Adrenal gland (tissue), 19 donors: ENCODE data around the gene C21orf91. TPM values are rescaled to one million over a fixed set of nuclear protein-coding genes. Genes with fewer than 3 reads are reported as not detected.

ENCODE experiments used
- DNase-seq, 7 donors: peaks; one replicate each; pipeline ENCODE4 v3.0.0-alpha.2; 2019 to 2020
- H3K27ac ChIP-seq, 5 donors: fragments of 200-600 bp; sonication (generic) in 4 of 5; 1 replicate in 3 of 5; 2 replicates in 2 of 5; pipeline versions ENCODE4 v1.5.1 to v1.8.0; 2016 to 2020; ENCODE audit warnings: mild to moderate bottlenecking in 1 of 5
- H3K27me3 ChIP-seq: fragments of 200-600 bp; 2 replicates; pipeline ENCODE4 v1.8.0; 2021
- H3K36me3 ChIP-seq, 2 donors: fragments of 200-600 bp; replicated peaks in 1 of 2; 1 replicate in 1 of 2; 2 replicates in 1 of 2; pipeline versions ENCODE4 v1.5.1 to v1.8.0; 2018 to 2022
- H3K4me1 ChIP-seq, 2 donors: fragments of 200-600 bp; replicated peaks in 1 of 2; 1 replicate in 1 of 2; 2 replicates in 1 of 2; pipeline versions ENCODE4 v1.5.1 to v1.8.0; 2018 to 2021
- H3K4me3 ChIP-seq, 4 donors: fragments of 200-600 bp; sonication (generic) in 3 of 4; one replicate each; pipeline ENCODE4 v1.5.1; 2016 to 2018
- H3K9me3 ChIP-seq, 3 donors: fragments of 200-600 bp; sonication (generic) in 1 of 3; replicated peaks in 1 of 3; 1 replicate in 2 of 3; 2 replicates in 1 of 3; pipeline versions ENCODE4 v1.5.1 to v1.8.0; 2016 to 2021
- POLR2A ChIP-seq, 2 donors: fragments of 450-650 bp; IDR thresholded peaks; one replicate each; pipeline ENCODE4 v1.6.1; 2017; ENCODE audit warnings: antibody characterized with exemption in 2 of 2, mild to moderate bottlenecking in 2 of 2, moderate library complexity in 1 of 2
- WGBS, 4 donors: extraction: QIAGEN DNeasy Blood & Tissue Kit in 2 of 4; methylation state at CpG; one replicate each; pipeline versions ENCODE4 v1.1.5 to v1.1.7; 2013 to 2017; 5-methylcytosine and 5-hydroxymethylcytosine counted together
- intact Hi-C, 2 donors: fragments of 100-400 bp; cut with DNase I; formaldehyde crosslinking; loops; one replicate each; pipeline versions ENCODE4 v1.14.1 to v1.15.0; 2022 to 2023
- long read RNA-seq, 10 donors: library from polyadenylated mRNA in 3 of 10; unstranded in 2 of 10; stranded (forward) in 1 of 10; transcript quantifications; one replicate each; pipeline ENCODE4 v2.0.0 and lab custom pipeline, GENCODE V29; 2021 to 2026
- polyA plus RNA-seq, 3 donors: library from polyadenylated mRNA; stranded (reverse); fragments of 200-250 nt in 2 of 3; fragments of 350-450 nt in 1 of 3; fragmentation: Illumina TruSeq in 1 of 3; extraction: RNeasy Lipid Tissue Mini Kit (QIAGEN cat#74804) in 1 of 3; gene quantifications; one replicate each; pipeline ENCODE4 v1.2.3, GENCODE V29; 2013 to 2014
- total RNA-seq, 9 donors: library from RNA; depleted of rRNA in 4 of 9; stranded (reverse); fragments of >200 nt in 4 of 9; fragments of 120-200 nt in 1 of 9; fragmentation: NEBNext Ultra II Directional in 1 of 9; extraction: Animal tissue kit (Norgen Biotek cat#: 25700) in 1 of 9; gene quantifications; one replicate each; pipeline versions ENCODE4 v1.1.0 to v1.2.4, GENCODE V29; 2013 to 2023
- TF ChIP-seq, protein P1 (sequence below), 6 experiments: fragments of 450-650 bp in 4 of 6; fragments of 200-600 bp in 2 of 6; sonication (generic) in 1 of 6; IDR thresholded peaks; 1 replicate in 5 of 6; 2 replicates in 1 of 6; pipeline versions ENCODE4 v1.5.1 to v1.8.0; 2016 to 2021; ENCODE audit warnings: antibody characterized with exemption in 6 of 6, mild to moderate bottlenecking in 2 of 6, moderate library complexity in 1 of 6
- donor health status: healthy with polysubstance abuse.
- donor health status: Bipolar disorder and iron deficiency.
- donor health status: DM: yes; HTN: yes; CAD: no.
- donor health status: DM: no; HTN: no; CAD: no.
- donor health status: DM: no; HTN: no; CAD: no.
- donor health status: DM: yes; HTN: yes; CAD: no.

C21orf91 gene
- total RNA-seq (10 to 100 TPM in 4 of 9 donors, 1 to 10 TPM in 5; 1.9 to 19.1 (median 9.6) TPM), polyA plus RNA-seq (10 to 100 TPM in 1 of 3 donors, 1 to 10 TPM in 2; 2.4 to 13.7 (median 2.5) TPM)
- long read RNA-seq, donor 1, full-length matches to known transcripts: 2 of 2 reads
- long read RNA-seq, donor 1, partial matches to known transcripts: 0 of 2 reads
- long read RNA-seq, donor 1, other reads (novel, unspliced or antisense): 0 of 2 reads
- long read RNA-seq, donor 2, full-length matches to known transcripts: 2 of 2 reads
- long read RNA-seq, donor 2, partial matches to known transcripts: 0 of 2 reads
- long read RNA-seq, donor 2, other reads (novel, unspliced or antisense): 0 of 2 reads
- long read RNA-seq, donor 3, full-length matches to known transcripts: 1 of 1 reads
- long read RNA-seq, donor 3, partial matches to known transcripts: 0 of 1 reads
- long read RNA-seq, donor 3, other reads (novel, unspliced or antisense): 0 of 1 reads
- long read RNA-seq, donor 4: 0 reads
- long read RNA-seq, donor 5, full-length matches to known transcripts: 2 of 5 reads
- long read RNA-seq, donor 5, partial matches to known transcripts: 0 of 5 reads
- long read RNA-seq, donor 5, other reads (novel, unspliced or antisense): 3 of 5 reads
- long read RNA-seq, donor 6: 0 reads
- long read RNA-seq, donor 7: 0 reads
- long read RNA-seq, donor 8, partial matches to known transcripts: 5 of 5 reads
- long read RNA-seq, donor 8, other reads (novel, unspliced or antisense): 0 of 5 reads
- long read RNA-seq, donor 9, full-length matches to known transcripts: 2 of 2 reads
- long read RNA-seq, donor 9, partial matches to known transcripts: 0 of 2 reads
- long read RNA-seq, donor 9, other reads (novel, unspliced or antisense): 0 of 2 reads
- long read RNA-seq, donor 10, full-length matches to known transcripts: 1 of 1 reads
- long read RNA-seq, donor 10, partial matches to known transcripts: 0 of 1 reads
- long read RNA-seq, donor 10, other reads (novel, unspliced or antisense): 0 of 1 reads

DNA sequence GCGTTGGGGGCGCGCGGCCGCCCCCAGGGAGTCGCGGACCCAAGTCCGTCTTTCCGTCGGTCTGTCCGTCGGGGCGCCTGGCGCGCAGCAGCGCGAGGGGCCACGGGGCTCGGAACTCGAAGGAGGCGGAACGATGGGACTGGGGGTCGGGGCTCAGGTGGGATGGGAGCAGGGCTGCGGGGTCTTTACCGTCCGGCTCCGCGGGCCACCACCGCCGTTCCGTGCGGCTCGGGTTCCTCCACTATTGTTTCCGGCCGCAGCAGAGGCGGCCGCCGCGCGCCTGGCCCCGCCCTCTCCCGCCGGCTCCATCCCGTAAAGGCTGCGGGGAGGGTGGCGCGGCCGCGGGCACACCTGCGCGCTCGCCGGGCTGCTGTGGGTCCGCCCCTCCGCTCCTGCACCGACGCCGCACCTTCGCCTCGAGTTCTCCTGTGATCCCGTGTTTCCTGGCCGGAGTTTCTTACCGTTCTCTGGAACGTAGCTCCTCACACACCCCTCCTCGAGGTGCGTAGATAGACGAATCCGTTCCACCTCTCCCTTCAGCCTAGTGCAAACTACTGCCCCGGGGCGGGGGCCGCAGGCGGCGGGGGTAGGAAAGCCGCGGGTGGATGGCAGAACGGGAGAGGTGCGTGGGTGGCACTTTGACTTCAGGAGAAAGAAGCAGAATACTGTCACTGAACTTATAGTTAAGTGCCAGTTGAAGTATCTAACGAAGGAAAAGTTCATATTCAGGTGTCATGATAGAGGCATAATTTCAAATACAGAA is at the start of gene C21orf91:
Gene C21orf91 (minus strand): TSS at position 243 of the 763 bp plus-strand sequence. CDS start 1,038 bp downstream, outside the sequence.
- 0 to 2% (median 1%) methylated on average over 17 to 78 of the region's 78 CpGs for WGBS, 4 donors
- intact Hi-C loops: no loop called here

DNA sequence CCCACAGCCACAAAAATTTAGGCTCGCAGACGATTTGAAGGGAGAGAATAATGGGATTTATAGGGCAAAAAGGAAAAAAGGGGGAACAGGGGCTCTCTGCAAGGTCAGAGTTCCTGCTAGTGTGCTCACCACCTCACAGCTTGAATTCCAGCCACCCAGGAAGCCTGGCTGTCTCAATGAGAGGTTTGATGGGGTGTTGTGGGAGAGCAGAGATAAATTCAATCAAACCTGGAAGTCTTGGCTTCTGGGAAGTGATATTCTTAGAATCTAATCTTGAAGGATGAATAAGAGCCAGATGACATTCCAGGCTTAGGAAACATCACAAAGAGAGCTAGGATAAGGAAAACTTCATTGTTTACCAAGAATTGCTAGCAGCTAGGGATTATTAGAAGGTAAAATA is 47.4 kb upstream of the C21orf91 start:
- no peaks in the 10 kb centered on the region for H3K9me3 ChIP-seq
- H3K27ac ChIP-seq: no peak overlapping the region
- DNase-seq: no peak
- no peak overlapping the region for H3K4me3 ChIP-seq
- no peaks in the 10 kb centered on the region for H3K4me1 ChIP-seq
- H3K36me3 ChIP-seq: no peaks in the 10 kb centered on the region
- no peak for TF ChIP-seq POLR2A (IDR thresholded peaks at IDR 0.05)
- TF ChIP-seq, protein P1, sequence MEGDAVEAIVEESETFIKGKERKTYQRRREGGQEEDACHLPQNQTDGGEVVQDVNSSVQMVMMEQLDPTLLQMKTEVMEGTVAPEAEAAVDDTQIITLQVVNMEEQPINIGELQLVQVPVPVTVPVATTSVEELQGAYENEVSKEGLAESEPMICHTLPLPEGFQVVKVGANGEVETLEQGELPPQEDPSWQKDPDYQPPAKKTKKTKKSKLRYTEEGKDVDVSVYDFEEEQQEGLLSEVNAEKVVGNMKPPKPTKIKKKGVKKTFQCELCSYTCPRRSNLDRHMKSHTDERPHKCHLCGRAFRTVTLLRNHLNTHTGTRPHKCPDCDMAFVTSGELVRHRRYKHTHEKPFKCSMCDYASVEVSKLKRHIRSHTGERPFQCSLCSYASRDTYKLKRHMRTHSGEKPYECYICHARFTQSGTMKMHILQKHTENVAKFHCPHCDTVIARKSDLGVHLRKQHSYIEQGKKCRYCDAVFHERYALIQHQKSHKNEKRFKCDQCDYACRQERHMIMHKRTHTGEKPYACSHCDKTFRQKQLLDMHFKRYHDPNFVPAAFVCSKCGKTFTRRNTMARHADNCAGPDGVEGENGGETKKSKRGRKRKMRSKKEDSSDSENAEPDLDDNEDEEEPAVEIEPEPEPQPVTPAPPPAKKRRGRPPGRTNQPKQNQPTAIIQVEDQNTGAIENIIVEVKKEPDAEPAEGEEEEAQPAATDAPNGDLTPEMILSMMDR (IDR thresholded peaks at IDR 0.05): no peak
- intact Hi-C loops: no loop called here
- 66 to 85% (median 73%) methylated on average over 2 of the region's 2 CpGs for WGBS, 4 donors
- no peaks in the 10 kb centered on the region for H3K27me3 ChIP-seq

More for the DNA sequence above, at the start of gene C21orf91:
- Histone ChIP-seq H3K27ac (peak within 1 kb of the TSS; percentile 62 to 94 (median 91)), H3K4me1 (peaks cover 10 to 28% of the 10 kb centered on the region in 2 donors), H3K27me3 (no peaks in the 10 kb centered on the region), H3K9me3 (no peaks in the 10 kb centered on the region), H3K4me3 (peak within 1 kb of the TSS; percentile 74 to 90 (median 82)), H3K36me3 (no peaks in the 10 kb centered on the region)
- TF ChIP-seq POLR2A (IDR thresholded peaks at IDR 0.05): peak; percentile 71 to 91
- TF ChIP-seq, protein P1 (IDR thresholded peaks at IDR 0.05): no peak
- peak; percentile 87 to 95 (median 92) for DNase-seq

DNA sequence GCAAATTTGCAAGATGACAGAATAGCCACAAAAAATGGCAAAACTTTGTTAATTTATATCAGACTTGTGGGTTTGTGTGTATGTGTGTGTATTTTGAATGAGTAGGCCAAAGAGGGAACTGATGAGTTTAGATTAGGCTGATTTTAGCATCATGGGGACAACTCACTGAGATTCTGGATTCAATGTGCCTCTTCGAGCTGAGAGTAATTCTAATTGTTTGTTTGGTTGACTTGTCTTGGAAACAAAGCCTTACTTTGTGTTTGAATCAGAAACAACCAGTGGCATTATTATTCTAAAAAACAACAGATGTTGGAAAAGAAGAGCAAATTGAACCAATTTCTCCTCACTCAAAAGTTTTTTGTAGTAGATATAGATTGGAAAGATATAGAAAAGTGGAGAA is 40.5 kb upstream of the C21orf91 start:
- Histone ChIP-seq H3K4me1 (no peaks in the 10 kb centered on the region), H3K36me3 (no peaks in the 10 kb centered on the region), H3K4me3 (no peak overlapping the region), H3K27ac (no peak overlapping the region), H3K9me3 (no peaks in the 10 kb centered on the region), H3K27me3 (no peaks in the 10 kb centered on the region)
- TF ChIP-seq, protein P1 (IDR thresholded peaks at IDR 0.05): no peak
- TF ChIP-seq POLR2A (IDR thresholded peaks at IDR 0.05): no peak
- DNase-seq: no peak
- intact Hi-C loops: no loop called here
- 70 to 90% (median 83%) methylated on average over 1 of the region's 1 CpG for WGBS, 4 donors
